HEK293 (cell line): Measurements from ENCODE around the gene FOXC1.

ENCODE experiments used
- ZFP37 ChIP-seq: fragments of 450-650 bp; formaldehyde crosslinking; IDR thresholded peaks from 2 replicates; pipeline ENCODE4 v1.5.1; 2016; ENCODE audit warnings: missing biosample characterization, missing genetic modification characterization
- ZIC2 ChIP-seq: fragments of 450-650 bp; formaldehyde crosslinking; IDR thresholded peaks from 2 replicates; pipeline ENCODE4 v1.5.1; 2016; ENCODE audit warnings: missing biosample characterization, missing genetic modification characterization

- TF ChIP-seq ZFP37 (no peak), ZIC2 (tag by site-specific recombination) (no peak)
Measured at GRCh38 chr6:1599469-1599868, 10.2 kb upstream of the FOXC1 start.
